Psoas muscle (tissue), 8 donors: Measurements from ENCODE around the gene MAP2K3. TPM values are rescaled to one million over a fixed set of nuclear protein-coding genes. Genes with fewer than 3 reads are reported as not detected.
"Not testable (repeated sequence)": the region's sequence is repeated elsewhere in the genome, so short reads cannot be mapped to it uniquely, and the experiment has no call there.

Source experiments
- ATAC-seq, 4 donors: fragments of 200-7000 bp; cut with Tn5 transposase; one replicate each; pipeline ENCODE4 v1.9.1; 2020; ENCODE audit warnings: moderate library complexity in 3 of 4, mild to moderate bottlenecking in 2 of 4
- DNase-seq, 2 donors: peaks; one replicate each; pipeline ENCODE4 v3.0.0-alpha.2; 2020
- H3K27ac ChIP-seq: fragments of 200-600 bp; one replicate; pipeline ENCODE4 v1.8.0; 2022
- H3K27me3 ChIP-seq, 3 donors: fragments of 200-600 bp in 1 of 3; one replicate each; pipeline versions ENCODE4 v1.6.1 to v1.8.0; 2013 to 2022; ENCODE audit warnings: low read length in 2 of 3, mild to moderate bottlenecking in 2 of 3, moderate library complexity in 1 of 3; ENCODE audit not compliant: insufficient read depth in 3 of 3
- H3K36me3 ChIP-seq, 2 donors: fragments of 200-600 bp in 1 of 2; one replicate each; pipeline versions ENCODE4 v1.6.1 to v1.8.0; 2013 to 2022; ENCODE audit warnings: low read depth in 1 of 2, mild to moderate bottlenecking in 1 of 2, moderate library complexity in 1 of 2; ENCODE audit not compliant: insufficient read depth in 1 of 2
- H3K4me1 ChIP-seq: fragments of 200-600 bp; one replicate; pipeline ENCODE4 v1.8.0; 2022
- H3K4me3 ChIP-seq: fragments of 200-600 bp; one replicate; pipeline ENCODE4 v1.8.0; 2022; ENCODE audit warnings: mild to moderate bottlenecking
- H3K9me3 ChIP-seq: fragments of 200-600 bp; one replicate; pipeline ENCODE4 v1.8.0; 2022
- WGBS, 3 donors: extraction: QIAGEN DNeasy Blood & Tissue Kit; methylation state at CpG; one replicate each; pipeline versions ENCODE4 v1.1.6 to v1.1.7; 2013; 5-methylcytosine and 5-hydroxymethylcytosine counted together
- intact Hi-C, 2 donors: fragments of 100-400 bp; cut with DNase I; formaldehyde crosslinking; loops; one replicate each; pipeline versions ENCODE4 v1.11.0 to v1.14.2; 2022
- polyA plus RNA-seq, 3 donors: library from polyadenylated mRNA; stranded (reverse); fragments of 200-250 nt; gene quantifications; one replicate each; pipeline ENCODE4 v1.2.3, GENCODE V29; 2013
- total RNA-seq, 4 donors: library from RNA; stranded (reverse); fragmentation: NEBNext Ultra II Directional in 2 of 4; extraction: Animal tissue kit (Norgen Biotek cat#: 25700) in 2 of 4; gene quantifications; one replicate each; pipeline versions ENCODE4 v1.2.1 to v1.2.4, GENCODE V29; 2021 to 2023
- TF ChIP-seq, protein P1 (sequence below): fragments of 200-600 bp; IDR thresholded peaks from one replicate; pipeline ENCODE4 v1.8.0; 2022; ENCODE audit warnings: antibody characterized with exemption
- donor health status: healthy with polysubstance abuse.
- donor health status: DM: no; HTN: no; CAD: no; lungs with moderate emphysema.
- donor health status: Bipolar disorder and iron deficiency.
- donor health status: healthy.
- donor health status: DM: yes; HTN: yes; CAD: no.
- donor health status: DM: no; HTN: no; CAD: no.
- donor health status: DM: no; HTN: no; CAD: no.
- donor health status: DM: yes; HTN: yes; CAD: no.

Gene MAP2K3
- total and polyA plus RNA-seq, 7 donors: 64.4 to 229 (median 114) TPM

DNA sequence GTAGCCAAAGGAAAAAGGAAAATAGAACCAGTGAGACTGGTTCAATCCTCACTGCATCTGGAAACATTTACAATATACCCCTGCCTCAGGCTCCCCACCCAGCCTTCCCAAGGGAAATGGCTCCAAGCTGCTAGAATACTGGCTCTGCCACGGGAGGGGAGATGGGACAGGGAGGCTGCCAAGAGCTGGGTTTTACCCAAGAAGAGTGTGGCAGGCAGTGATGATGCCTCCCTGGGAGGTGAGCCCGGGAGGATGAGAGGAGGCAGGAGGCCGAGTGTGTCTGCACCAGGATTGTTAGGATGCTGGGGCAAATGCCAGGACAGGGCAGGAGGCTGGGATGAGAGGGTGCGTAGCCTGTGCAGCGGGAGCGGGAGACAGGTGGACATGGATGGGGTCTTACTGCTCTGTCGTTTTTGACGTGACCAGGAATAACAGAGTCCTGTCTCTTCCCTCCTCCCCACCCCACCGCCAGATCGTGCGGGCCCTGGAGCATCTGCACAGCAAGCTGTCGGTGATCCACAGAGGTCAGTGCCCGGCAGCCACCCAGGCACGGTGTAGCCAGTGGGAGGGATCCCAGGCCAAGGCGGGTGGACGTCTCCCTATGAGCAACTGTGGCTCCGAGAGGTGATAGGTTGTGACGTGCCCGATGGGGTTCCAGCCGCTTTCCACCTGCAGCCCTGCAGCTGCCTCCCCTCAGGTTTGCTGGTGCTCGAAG, 18.4 kb downstream of the MAP2K3 start:
- Histone ChIP-seq H3K27ac (no peak overlapping the region), H3K9me3 (no peaks in the 10 kb centered on the region), H3K36me3 (peaks cover 0 to 93% of the 10 kb centered on the region in 2 donors), H3K4me1 (no peaks in the 10 kb centered on the region), H3K27me3 (no peaks in the 10 kb centered on the region), H3K4me3 (no peak overlapping the region)
- TF ChIP-seq, protein P1, sequence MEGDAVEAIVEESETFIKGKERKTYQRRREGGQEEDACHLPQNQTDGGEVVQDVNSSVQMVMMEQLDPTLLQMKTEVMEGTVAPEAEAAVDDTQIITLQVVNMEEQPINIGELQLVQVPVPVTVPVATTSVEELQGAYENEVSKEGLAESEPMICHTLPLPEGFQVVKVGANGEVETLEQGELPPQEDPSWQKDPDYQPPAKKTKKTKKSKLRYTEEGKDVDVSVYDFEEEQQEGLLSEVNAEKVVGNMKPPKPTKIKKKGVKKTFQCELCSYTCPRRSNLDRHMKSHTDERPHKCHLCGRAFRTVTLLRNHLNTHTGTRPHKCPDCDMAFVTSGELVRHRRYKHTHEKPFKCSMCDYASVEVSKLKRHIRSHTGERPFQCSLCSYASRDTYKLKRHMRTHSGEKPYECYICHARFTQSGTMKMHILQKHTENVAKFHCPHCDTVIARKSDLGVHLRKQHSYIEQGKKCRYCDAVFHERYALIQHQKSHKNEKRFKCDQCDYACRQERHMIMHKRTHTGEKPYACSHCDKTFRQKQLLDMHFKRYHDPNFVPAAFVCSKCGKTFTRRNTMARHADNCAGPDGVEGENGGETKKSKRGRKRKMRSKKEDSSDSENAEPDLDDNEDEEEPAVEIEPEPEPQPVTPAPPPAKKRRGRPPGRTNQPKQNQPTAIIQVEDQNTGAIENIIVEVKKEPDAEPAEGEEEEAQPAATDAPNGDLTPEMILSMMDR: no peak
- intact Hi-C loops: loop anchor here in 1 of 2 donors (10.0 kb wide), 1 partner anchor 372 kb away; no protein-coding TSS in a partner anchor
- 63 to 67% (median 65%) methylated on average over 21 of the region's 21 CpGs for WGBS, 3 donors
- ATAC-seq (no peak), DNase-seq (peak; percentile 17 to 53)

DNA sequence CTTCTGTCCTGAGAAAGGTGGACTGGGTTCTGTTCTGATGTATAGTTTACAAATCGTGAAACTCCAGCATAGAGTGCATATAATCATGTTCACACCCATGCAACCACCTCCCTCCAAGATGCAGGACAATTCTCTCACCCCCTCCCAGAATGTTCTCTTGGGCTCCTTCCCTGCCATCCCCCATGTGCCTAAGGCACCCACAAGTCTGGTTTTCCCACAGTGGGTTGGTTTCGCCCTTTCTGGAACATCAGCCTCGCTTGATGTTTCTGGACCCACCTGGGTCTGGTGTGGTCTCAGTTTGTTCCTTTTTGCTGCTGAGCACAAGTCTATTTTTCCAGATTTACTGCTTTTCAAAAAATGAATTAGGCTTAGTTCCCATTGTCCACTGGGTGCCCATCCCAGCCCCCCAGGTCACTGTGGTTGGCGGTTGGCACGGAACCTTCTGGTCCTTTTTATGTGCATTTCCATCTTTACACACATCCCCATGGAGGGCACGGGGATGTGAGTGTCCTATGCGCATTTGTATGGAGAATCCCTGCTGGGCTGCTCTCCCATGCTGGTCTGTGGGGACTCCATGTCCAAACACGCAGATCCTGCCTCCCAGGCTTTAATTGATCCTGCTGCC, 19.0 kb downstream of the MAP2K3 start:
- intact Hi-C loops: loop anchor here in 1 of 2 donors (10.0 kb wide), 1 partner anchor 371 kb away; no protein-coding TSS in a partner anchor
- no peak for ATAC-seq

DNA sequence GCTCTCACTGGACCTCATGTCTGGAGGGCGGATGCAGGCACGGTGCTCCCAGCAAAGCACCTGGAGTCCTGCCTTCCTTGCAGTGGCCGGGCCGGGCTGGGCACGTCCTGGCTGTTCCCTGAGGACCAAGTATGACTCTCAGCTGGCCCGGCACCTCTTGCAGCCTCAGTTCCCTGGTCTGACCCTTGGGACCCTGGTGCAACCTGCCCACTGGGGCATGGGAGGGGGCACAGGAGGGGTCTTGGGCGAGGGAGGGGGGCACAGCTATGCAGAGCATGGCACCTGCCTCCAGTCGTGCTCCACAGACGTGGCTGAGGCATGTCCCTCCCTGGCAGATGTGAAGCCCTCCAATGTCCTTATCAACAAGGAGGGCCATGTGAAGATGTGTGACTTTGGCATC, 19.6 kb downstream of the MAP2K3 start:
- H3K27me3 ChIP-seq: no peaks in the 10 kb centered on the region
- peak; percentile 13 to 58 for DNase-seq
- no peaks in the 10 kb centered on the region for H3K9me3 ChIP-seq
- H3K4me3 ChIP-seq: no peak overlapping the region
- TF ChIP-seq, protein P1: no peak
- H3K36me3 ChIP-seq: peaks cover 0 to 97% of the 10 kb centered on the region in 2 donors
- no peak for ATAC-seq
- H3K27ac ChIP-seq: no peak overlapping the region
- intact Hi-C loops: loop anchor here in 1 of 2 donors (10.0 kb wide), 1 partner anchor 371 kb away; no protein-coding TSS in a partner anchor
- no peaks in the 10 kb centered on the region for H3K4me1 ChIP-seq
- 73 to 81% (median 74%) methylated on average over 9 of the region's 9 CpGs for WGBS, 3 donors

More for the DNA sequence above, 19.0 kb downstream of the MAP2K3 start:
- H3K4me3 ChIP-seq: no peak overlapping the region
- DNase-seq: peak; percentile 9 to 40
- no peak overlapping the region for H3K27ac ChIP-seq
- no peaks in the 10 kb centered on the region for H3K27me3 ChIP-seq
- WGBS, 3 donors: 80 to 92% (median 84%) methylated on average over 8 of the region's 8 CpGs
- no peaks in the 10 kb centered on the region for H3K4me1 ChIP-seq
- peaks cover 0 to 97% of the 10 kb centered on the region in 2 donors for H3K36me3 ChIP-seq
- H3K9me3 ChIP-seq: no peaks in the 10 kb centered on the region
- TF ChIP-seq, protein P1: no peak

DNA sequence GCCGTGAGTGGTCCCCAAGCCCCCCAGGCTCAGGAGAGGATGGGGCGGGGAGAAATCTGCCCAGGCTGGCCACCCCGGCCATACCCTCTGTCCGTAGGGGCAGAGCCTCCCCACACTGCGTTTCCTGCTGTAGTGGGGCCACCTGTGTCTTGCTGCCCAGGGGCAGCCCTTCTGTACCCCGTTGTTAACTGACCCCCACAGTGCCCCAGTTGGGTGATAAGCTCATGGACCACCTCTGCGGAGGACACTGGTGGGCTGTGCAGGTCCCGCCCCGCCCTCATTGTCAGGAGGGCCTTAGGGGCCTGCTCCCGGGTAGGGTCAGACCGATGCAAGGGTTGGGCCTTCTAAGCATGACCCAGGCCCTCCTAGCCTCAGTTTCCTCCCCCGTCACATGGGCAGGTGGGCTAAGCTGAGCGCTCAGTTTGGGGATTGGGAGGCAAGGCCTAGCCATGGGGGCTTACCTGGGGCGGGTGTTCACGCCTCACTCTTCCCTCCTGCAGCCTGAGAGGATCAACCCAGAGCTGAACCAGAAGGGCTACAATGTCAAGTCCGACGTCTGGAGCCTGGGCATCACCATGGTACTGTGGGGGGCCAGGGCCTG, 20.1 kb downstream of the MAP2K3 start:
- H3K4me3 ChIP-seq: not testable (repeated sequence)

DNA sequence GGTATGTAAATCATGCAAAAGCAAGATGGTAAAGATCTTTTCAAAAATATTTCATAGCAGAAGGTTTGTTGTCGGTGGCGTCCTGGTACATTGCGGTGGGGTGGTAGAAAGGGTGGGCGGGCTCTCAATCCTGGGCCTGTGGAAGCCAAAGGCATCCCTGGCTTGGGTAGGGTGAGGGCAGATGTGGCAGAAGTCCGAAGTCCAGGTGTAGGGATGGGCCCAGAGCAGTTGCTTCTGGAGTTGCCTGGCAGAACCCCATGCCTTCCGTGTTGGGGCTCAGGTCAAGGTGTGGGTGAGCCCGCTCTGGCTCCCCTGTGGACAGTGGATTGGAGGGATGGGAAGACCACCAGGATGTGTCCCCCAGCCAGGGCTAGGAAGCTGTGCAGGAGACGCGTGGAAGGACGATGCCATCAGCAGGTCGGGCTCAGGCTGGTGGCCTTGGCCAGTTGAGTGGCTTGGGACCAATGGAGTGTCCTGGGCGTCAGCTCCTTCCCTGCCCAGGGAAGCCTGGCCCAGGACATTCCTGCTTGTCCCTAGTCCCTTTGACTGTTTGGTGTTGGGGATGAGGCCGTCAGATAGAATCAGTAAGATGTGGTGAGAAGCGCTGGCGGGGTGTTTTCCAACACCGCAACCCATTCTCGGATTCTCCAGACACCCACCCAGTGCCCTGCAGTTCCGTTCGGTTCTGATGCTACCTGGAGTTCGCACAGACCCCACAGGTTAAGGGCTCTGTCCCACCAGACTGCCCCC, 21.1 kb downstream of the MAP2K3 start:
- peak in 1 of 2 donors; percentile 37 for DNase-seq

More for the DNA sequence above, 20.1 kb downstream of the MAP2K3 start:
- not testable (repeated sequence) for H3K9me3 ChIP-seq, H3K27me3 ChIP-seq, H3K4me1 ChIP-seq, H3K27ac ChIP-seq, ATAC-seq
- WGBS, 3 donors: 81 to 84% (median 84%) methylated on average over 16 to 17 of the region's 17 CpGs
- peak; percentile 10 to 30 for DNase-seq
- H3K36me3 ChIP-seq: peaks cover 0 to 97% of the 10 kb centered on the region in 2 donors
- intact Hi-C loops: loop anchor here in 1 of 2 donors (10.0 kb wide), 1 partner anchor 370 kb away; no protein-coding TSS in a partner anchor

DNA sequence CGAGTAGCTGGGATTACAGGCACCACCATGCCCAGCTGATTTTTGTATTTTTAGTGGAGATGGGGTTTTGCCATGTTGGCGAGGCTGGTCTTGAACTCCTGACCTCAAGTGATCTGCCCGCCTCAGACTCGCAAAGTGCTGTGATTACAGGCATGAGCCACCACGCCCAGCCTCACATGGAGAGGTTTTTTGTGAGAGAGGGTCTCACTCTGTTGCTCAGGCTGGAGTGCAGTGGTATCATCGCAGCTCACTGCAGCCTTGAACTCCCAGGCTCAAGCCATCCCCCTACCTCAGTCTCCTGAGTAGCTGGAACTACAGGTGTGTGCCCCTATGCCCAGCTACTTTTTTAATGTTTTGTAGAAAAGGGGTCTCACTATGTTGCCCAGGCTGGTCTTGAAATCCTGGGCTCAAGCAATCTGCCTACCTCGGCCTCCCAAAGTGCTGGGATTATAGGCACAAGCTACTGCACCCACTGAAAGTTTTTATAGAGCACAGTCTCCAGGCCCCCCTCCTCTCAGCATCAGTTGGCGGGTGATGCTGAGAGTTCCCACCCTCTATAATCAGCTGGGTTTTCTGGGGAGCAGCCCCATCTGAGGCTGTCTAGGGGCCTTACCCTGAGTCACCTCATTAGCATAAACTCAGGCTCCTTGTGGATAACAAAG, 22.2 kb downstream of the MAP2K3 start:
- H3K27ac ChIP-seq, H3K9me3 ChIP-seq, ATAC-seq, H3K4me1 ChIP-seq, H3K27me3 ChIP-seq, H3K4me3 ChIP-seq: not testable (repeated sequence)
- intact Hi-C loops: loop anchor here in 1 of 2 donors (10.0 kb wide), 1 partner anchor 368 kb away; no protein-coding TSS in a partner anchor
- peak; percentile 7 to 48 for DNase-seq
- H3K36me3 ChIP-seq: peaks cover 0 to 89% of the 10 kb centered on the region in 2 donors
- 75 to 76% (median 75%) methylated on average over 8 of the region's 8 CpGs for WGBS, 3 donors

More for the DNA sequence above, 21.1 kb downstream of the MAP2K3 start:
- H3K4me1 ChIP-seq, ATAC-seq, H3K27me3 ChIP-seq, H3K4me3 ChIP-seq, H3K9me3 ChIP-seq, H3K27ac ChIP-seq: not testable (repeated sequence)
- 91 to 92% (median 91%) methylated on average over 16 to 18 of the region's 20 CpGs for WGBS, 3 donors
- peaks cover 0 to 97% of the 10 kb centered on the region in 2 donors for H3K36me3 ChIP-seq
- intact Hi-C loops: loop anchor here in 1 of 2 donors (10.0 kb wide), 1 partner anchor 369 kb away; no protein-coding TSS in a partner anchor

DNA sequence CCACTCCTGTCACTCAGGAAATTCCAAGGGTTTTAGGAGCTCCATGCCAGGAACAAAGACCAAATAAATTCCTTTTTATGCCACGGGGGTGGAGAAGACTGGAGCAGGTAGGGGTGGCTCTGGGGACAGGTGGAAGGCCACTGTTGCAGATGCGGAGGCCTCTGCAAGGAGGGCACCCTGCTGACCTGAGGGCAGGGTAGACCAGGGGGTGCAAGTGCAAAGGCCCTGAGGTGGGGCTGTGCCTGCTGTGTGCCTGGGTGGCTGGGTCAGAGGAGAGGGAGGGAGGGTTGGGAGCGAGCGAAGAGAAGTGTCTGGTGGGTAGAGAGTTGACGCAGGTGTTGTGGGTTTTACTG, 22.7 kb downstream of the MAP2K3 start:
- 32 to 73% (median 35%) methylated on average over 3 to 5 of the region's 5 CpGs for WGBS, 3 donors
- not testable (repeated sequence) for ATAC-seq, H3K9me3 ChIP-seq, H3K27ac ChIP-seq, H3K27me3 ChIP-seq, H3K4me1 ChIP-seq, H3K4me3 ChIP-seq
- DNase-seq: peak in 1 of 2 donors; percentile 19
- H3K36me3 ChIP-seq: peaks cover 0 to 89% of the 10 kb centered on the region in 2 donors
- intact Hi-C loops: loop anchor here in 1 of 2 donors (10.0 kb wide), 1 partner anchor 368 kb away; no protein-coding TSS in a partner anchor
